ENCODE results near the gene NMB. TPM values are rescaled to one million over a fixed set of nuclear protein-coding genes. Genes with fewer than 3 reads are reported as not detected.

The NMB gene
- total RNA-seq, 2 experiments from 2014 or later: 1.5 to 1.8 TPM

DNA sequence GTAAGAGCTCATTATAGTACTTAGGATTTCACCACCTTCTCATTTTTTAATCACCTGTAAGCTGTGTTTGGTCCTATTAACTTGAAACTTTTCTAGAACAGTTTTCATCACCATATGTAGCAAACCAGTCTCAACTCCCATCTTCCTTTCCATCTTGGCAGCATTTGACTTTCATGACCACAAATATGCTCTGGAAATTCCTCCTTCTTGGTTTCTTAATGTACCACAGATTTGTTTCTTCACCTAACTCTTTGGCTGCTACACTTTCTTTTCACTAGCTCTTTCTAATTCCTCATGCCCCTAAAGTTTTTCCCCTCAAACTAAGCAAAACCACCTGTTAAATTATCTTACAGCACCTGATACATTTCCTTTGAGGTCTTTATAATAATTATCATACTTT is 13.2 kb upstream of the NMB start:
- Mint-ChIP-seq H3K4me3 (no peak overlapping the region), H3K27me3 (no peaks in the 10 kb centered on the region), H3K36me3 (peaks cover 46% of the 10 kb centered on the region), H3K9me3 (ENCODE audit: low read depth) (no peaks in the 10 kb centered on the region), H3K27ac (no peak overlapping the region), H3K4me1 (peaks cover 25% of the 10 kb centered on the region)
- ATAC-seq (no peak), DNase-seq (no peak)
- CTCF ChIA-PET: interaction anchor here (0.5 to 1.4 kb wide), 3 partner anchors 11 to 83 kb away, joined by 3 read pairs; no protein-coding TSS in a partner anchor

DNA sequence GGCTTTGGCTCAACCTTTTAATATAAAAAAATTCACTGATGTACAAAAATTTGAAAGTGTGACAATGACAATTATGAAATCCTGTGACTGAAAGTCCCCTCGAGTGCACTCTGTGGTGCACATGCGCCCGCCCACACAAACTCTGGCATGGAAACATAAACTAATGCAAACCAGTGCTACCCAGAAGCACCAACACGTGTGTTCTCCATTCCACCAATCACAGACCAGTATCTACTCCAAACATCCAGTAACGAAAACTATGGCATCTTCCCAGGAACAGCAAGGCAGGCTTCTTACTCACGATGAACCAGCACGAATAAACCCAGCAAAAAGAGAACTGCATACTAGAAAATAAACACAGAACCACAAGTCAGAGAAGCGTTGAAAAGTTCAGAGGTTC is 11.7 kb upstream of the NMB start:
- peak overlapping the region; percentile 0 for H3K27ac Mint-ChIP-seq

DNA sequence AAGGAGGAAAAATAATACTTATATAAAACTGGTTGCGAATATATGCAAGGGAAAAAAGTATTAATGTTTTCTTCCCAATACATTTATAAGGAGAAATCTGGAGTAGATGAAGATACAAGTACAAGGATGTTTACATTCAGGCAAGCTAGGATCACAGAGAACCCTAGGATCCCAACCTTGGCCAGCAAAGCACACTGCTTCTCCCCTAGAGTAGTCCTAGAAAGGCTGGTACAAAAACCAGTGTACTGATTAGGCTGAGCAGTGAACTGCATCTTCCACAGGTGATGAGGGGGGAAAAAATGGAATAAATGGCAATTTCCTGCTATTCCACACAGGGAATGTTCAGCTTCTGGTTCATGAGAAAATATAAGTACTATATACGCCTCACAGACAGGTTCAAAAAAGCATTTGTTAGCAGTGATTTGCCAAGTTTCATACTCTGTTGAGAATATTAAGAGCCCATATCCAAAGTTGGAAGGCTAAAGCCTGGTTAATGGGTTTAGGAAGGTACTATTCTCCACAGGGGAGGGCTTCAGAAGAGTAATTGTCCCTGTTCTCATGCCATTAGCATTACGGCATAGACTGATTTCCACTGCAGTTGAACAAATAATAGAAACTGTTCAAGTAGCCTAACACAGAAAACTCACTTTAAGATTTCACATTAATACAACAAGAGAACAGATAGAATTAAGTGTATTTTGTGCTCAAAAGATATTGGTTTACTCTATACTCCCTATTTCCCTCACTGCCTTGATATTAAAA is 10.4 kb upstream of the NMB start:
- Mint-ChIP-seq H3K36me3 (peaks cover 48% of the 10 kb centered on the region), H3K9me3 (ENCODE audit: low read depth) (no peaks in the 10 kb centered on the region), H3K4me1 (peaks cover 23% of the 10 kb centered on the region), H3K4me3 (no peak overlapping the region), H3K27ac (peak overlapping the region; percentile 30), H3K27me3 (no peaks in the 10 kb centered on the region)
- CTCF ChIA-PET: interaction anchor here (0.7 to 1.2 kb wide), 2 partner anchors 10 to 79 kb away, joined by 3 read pairs; no protein-coding TSS in a partner anchor
- no peak for DNase-seq
- ATAC-seq: no peak

More for the DNA sequence above, 11.7 kb upstream of the NMB start:
- DNase-seq: no peak
- CTCF ChIA-PET: no interaction called here
- ATAC-seq: no peak
- Mint-ChIP-seq H3K9me3 (ENCODE audit: low read depth) (no peaks in the 10 kb centered on the region), H3K27me3 (no peaks in the 10 kb centered on the region), H3K36me3 (peaks cover 50% of the 10 kb centered on the region), H3K4me1 (peaks cover 23% of the 10 kb centered on the region), H3K4me3 (no peak overlapping the region)

DNA sequence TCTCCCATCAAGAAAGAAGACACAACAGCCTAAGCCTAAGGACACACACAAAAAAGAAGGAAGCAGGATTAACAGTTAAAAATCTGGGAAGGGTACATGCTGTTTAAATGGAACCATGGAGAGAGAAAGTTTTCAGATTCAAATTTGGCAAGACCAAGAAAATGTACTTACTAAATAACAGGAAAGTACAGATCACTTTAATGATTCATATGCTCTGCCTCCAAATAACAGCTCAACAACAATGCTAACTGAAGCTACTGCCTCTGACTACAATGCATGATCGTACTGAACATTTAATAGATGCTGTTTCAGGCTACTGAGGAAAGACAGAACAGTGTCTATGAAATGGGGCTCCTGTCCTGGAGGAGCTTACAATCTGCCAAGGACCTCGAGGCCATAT is 8.4 kb upstream of the NMB start:
- Mint-ChIP-seq H3K27ac (no peak overlapping the region), H3K27me3 (no peaks in the 10 kb centered on the region), H3K9me3 (ENCODE audit: low read depth) (no peaks in the 10 kb centered on the region), H3K4me3 (no peak overlapping the region), H3K4me1 (peaks cover 16% of the 10 kb centered on the region), H3K36me3 (peaks cover 49% of the 10 kb centered on the region)
- CTCF ChIA-PET: interaction anchor here (1.1 kb wide), 1 partner anchor 8 kb away, joined by 3 read pairs; the partner anchor contains the start of gene NMB
- no peak for ATAC-seq
- no peak for DNase-seq

- H3K4me3 Mint-ChIP-seq: no peak overlapping the region
- H3K27ac Mint-ChIP-seq: no peak overlapping the region
- H3K9me3 Mint-ChIP-seq (ENCODE audit: low read depth): no peaks in the 10 kb centered on the region
- DNase-seq (no peak), ATAC-seq (no peak)
- CTCF ChIA-PET: interaction anchor here (0.7 kb wide), 1 partner anchor 110 kb away, joined by 5 read pairs; no protein-coding TSS in a partner anchor
- peaks cover 23% of the 10 kb centered on the region for H3K4me1 Mint-ChIP-seq
- H3K36me3 Mint-ChIP-seq: peaks cover 21% of the 10 kb centered on the region
- H3K27me3 Mint-ChIP-seq: no peaks in the 10 kb centered on the region
Measured at GRCh38 chr15:84661001-84661400, 3.0 kb upstream of the NMB start.

- Mint-ChIP-seq H3K4me1 (peaks cover 23% of the 10 kb centered on the region), H3K27me3 (no peaks in the 10 kb centered on the region), H3K27ac (no peak overlapping the region), H3K4me3 (no peak overlapping the region), H3K9me3 (ENCODE audit: low read depth) (no peaks in the 10 kb centered on the region), H3K36me3 (peaks cover 15% of the 10 kb centered on the region)
- ATAC-seq: no peak
- DNase-seq: no peak
- CTCF ChIA-PET: interaction anchor here (0.8 kb wide), 1 partner anchor 17 kb away, joined by 5 read pairs; no protein-coding TSS in a partner anchor
Measured at GRCh38 chr15:84659904-84660781, 2.1 kb upstream of the NMB start.

DNA sequence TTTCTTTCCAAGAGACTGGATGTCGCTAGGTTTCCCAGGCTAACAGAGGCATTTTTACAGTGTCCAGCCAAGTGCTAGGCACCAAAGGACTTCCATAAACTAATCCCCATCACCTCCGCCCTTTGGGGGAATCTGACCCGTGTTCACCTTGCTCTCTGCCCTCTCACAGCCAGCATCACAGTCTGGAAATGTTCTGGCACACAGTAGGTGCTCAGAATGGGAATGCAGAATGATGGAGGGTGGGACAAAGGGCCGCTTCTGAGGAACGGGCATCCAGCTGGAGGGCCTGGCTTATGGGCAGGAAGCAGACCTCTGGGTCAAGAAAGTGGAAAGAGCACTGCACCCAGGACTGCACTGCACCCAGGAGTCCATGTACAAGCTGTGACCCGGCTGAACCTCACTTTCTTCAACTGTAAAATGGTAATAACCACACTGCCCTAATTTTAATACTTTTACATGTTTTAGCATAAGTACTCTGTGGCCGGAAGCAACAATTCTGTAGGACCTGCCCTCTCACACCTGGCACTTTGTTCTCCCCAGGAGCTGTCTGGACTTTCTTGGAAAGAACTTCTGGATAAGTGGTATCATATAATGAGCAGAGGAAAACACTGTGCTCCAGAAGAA is 901 bp upstream of the NMB start:
- Mint-ChIP-seq H3K4me1 (peaks cover 29% of the 10 kb centered on the region), H3K27me3 (no peaks in the 10 kb centered on the region), H3K9me3 (ENCODE audit: low read depth) (no peaks in the 10 kb centered on the region), H3K27ac (peak overlapping the region; percentile 61), H3K36me3 (peaks cover 8% of the 10 kb centered on the region), H3K4me3 (peak overlapping the region; percentile 47)
- CTCF ChIA-PET: interaction anchor here (0.6 to 6.3 kb wide), 22 partner anchors 8 to 269 kb away, joined by 3 to 34 read pairs (median 3); partner anchors contain the start of genes SEC11A and ZNF592
- ATAC-seq (no peak), DNase-seq (no peak)

DNA sequence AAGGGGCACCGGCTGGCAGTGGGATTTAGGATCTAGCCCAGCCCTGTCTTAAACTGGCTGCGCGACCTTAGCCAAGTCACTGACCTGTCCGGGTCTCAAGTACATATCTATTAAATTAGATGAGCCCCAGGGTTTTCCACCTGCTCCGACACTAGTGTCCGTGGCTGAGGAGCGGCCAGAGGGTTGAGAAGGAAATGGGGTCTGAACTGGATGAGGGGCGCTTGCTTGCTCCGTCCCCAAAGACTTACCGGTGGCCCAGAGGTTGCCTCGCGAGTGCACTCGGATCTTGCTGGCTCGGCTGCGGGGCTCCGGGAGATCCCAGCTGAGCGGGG is 285 bp downstream of the NMB start:
- Mint-ChIP-seq H3K9me3 (ENCODE audit: low read depth) (no peaks in the 10 kb centered on the region), H3K4me3 (peak overlapping the region; percentile 65), H3K27ac (no peak overlapping the region), H3K27me3 (no peaks in the 10 kb centered on the region), H3K4me1 (peaks cover 40% of the 10 kb centered on the region), H3K36me3 (peaks cover 6% of the 10 kb centered on the region)
- DNase-seq (no peak), ATAC-seq (no peak)
- CTCF ChIA-PET: interaction anchor here (0.9 to 6.3 kb wide), 7 partner anchors 17 to 270 kb away, joined by 3 to 34 read pairs (median 6); partner anchors contain the start of genes SEC11A and ZNF592

DNA sequence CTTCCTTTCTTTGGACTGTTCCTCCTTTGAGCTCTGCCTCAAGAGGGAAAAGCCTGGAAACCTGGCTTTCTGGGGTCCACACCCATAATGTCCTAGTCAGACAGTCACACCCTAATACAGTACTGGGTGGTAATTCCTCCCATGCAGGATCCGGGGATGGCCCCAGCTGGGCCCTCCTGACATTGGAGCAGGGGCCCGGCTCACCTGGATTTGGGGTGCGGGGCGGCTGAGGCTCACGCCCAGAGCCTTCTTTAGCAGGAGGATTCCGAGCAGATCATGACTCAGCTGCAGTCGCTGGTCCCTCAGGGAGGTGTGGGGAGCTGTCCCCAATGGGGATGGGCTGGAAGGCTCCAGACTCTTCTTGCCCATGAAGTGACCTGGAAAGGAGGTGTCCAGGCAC is 1.0 kb downstream of the NMB start:
- H3K27me3 Mint-ChIP-seq: no peaks in the 10 kb centered on the region
- H3K4me3 Mint-ChIP-seq: peak overlapping the region; percentile 65
- peaks cover 46% of the 10 kb centered on the region for H3K4me1 Mint-ChIP-seq
- DNase-seq: no peak
- peaks cover 8% of the 10 kb centered on the region for H3K36me3 Mint-ChIP-seq
- H3K27ac Mint-ChIP-seq: no peak overlapping the region
- no peaks in the 10 kb centered on the region for H3K9me3 Mint-ChIP-seq (ENCODE audit: low read depth)
- CTCF ChIA-PET: interaction anchor here (0.8 to 6.3 kb wide), 8 partner anchors 13 to 271 kb away, joined by 3 to 38 read pairs (median 14); partner anchors contain the start of genes SEC11A and ZNF592
- no peak for ATAC-seq

- CTCF ChIA-PET: interaction anchor here (0.6 to 6.3 kb wide), 24 partner anchors 8 to 274 kb away, joined by 3 to 38 read pairs (median 5); partner anchors contain the start of genes SEC11A and ZNF592
- Mint-ChIP-seq H3K36me3 (peaks cover 11% of the 10 kb centered on the region), H3K4me3 (peak overlapping the region; percentile 93), H3K9me3 (ENCODE audit: low read depth) (no peaks in the 10 kb centered on the region), H3K27me3 (no peaks in the 10 kb centered on the region), H3K4me1 (peaks cover 49% of the 10 kb centered on the region), H3K27ac (peak overlapping the region; percentile 66)
- DNase-seq: peak; percentile 88
- ATAC-seq: peak; percentile 42
Measured at GRCh38 chr15:84654689-84655453, 3.1 kb downstream of the NMB start.

DNA sequence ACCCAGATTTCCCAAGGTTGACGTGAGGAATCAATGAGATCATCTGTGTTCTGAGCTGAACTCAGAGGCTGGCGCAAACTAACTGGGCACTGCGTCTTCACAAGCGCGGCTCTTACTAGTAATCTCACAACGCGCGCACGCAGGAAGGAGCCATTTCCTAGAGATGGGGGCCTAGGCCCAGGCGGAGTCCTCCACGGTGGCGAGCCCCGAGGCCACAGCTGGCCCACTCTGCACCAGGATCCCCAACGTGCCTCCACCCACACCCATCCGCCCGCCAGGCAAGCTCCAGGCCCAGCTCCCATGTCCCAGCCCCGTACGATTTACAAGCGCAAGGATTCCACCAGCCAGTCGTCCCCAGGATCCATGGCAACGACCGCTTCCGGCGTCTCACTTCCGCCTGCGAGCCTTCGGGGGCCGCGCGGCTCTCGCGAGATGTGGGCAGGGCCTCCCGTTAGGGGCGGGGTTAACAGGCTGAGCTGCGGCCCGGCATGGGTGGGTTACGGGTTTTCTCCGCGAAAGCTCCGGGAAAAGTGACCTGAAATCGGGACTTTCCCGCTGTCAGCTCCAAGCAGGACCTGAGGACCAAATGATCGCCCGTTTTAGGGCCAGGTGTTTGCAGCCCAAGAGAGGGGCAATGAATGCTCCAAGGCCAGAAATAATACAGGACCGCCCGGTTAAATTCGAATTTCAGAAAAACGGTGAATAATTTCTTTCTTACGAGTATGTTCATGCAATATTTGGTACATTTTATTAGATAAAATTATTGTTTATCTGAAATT is 3.9 kb downstream of the NMB start, which contains the start of gene WDR73:
TSS of gene WDR73 (minus strand) at position 374 of the 779 bp plus-strand sequence. CDS start at position 365, 9 bp downstream.
- Mint-ChIP-seq H3K4me3 (peak within 1 kb of the TSS; percentile 93), H3K4me1 (peaks cover 46% of the 10 kb centered on the region), H3K36me3 (peaks cover 12% of the 10 kb centered on the region), H3K27ac (peak within 1 kb of the TSS; percentile 92), H3K9me3 (ENCODE audit: low read depth) (no peaks in the 10 kb centered on the region), H3K27me3 (no peaks in the 10 kb centered on the region)
- CTCF ChIA-PET: interaction anchor here (0.6 to 6.3 kb wide), 25 partner anchors 9 to 274 kb away, joined by 3 to 38 read pairs (median 5); partner anchors contain the start of genes SEC11A and ZNF592
- DNase-seq (peak; percentile 98), ATAC-seq (peak; percentile 85)
